HG03060 (cell line): ENCODE measurements around the gene PRICKLE1.

Source experiments
- ATAC-seq: cut with Tn5 transposase; IDR thresholded peaks from one replicate; pipeline ENCODE4 v1.9.1; 2021; ENCODE audit warnings: low read depth, moderate number of reproducible peaks; ENCODE audit not compliant: unreplicated experiment

PRICKLE1 gene

GRCh38 chr12:42409471-42409870, 180.1 kb downstream of the PRICKLE1 start:
- ATAC-seq = no peak

- no peak for ATAC-seq
Observed at GRCh38 chr12:42407306-42407705, 182.2 kb downstream of the PRICKLE1 start.
